VCaP (cell line): Measurements from ENCODE around the gene NR0B2.
"Not testable (repeated sequence)": the region's sequence is repeated elsewhere in the genome, so short reads cannot be mapped to it uniquely, and the experiment has no call there.

Experiments used
- H3K27ac ChIP-seq: fragments of 450-650 bp; 2 replicates; pipeline ENCODE4 v1.5.1; 2017
- CTCF ChIP-seq: fragments of 450-650 bp; conservative IDR thresholded peaks from 2 replicates; pipeline ENCODE4 v1.5.1; 2017; ENCODE audit warnings: mild to moderate bottlenecking, moderate library complexity

Gene NR0B2

GRCh38 chr1:26953374-26953773 lies 39.6 kb upstream of the NR0B2 start:
- TF ChIP-seq CTCF, result no peak
- H3K27ac ChIP-seq, result no peak overlapping the region

GRCh38 chr1:26951821-26952497 lies 38.2 kb upstream of the NR0B2 start:
- no peak for TF ChIP-seq CTCF
- H3K27ac ChIP-seq, result no peak overlapping the region

- no peak overlapping the region for H3K27ac ChIP-seq
- TF ChIP-seq CTCF, result no peak
Observed at GRCh38 chr1:26951216-26951615, 37.4 kb upstream of the NR0B2 start.

GRCh38 chr1:26950602-26951001 lies 36.8 kb upstream of the NR0B2 start:
- H3K27ac ChIP-seq, result no peak overlapping the region
- TF ChIP-seq CTCF, result no peak

- no peak for TF ChIP-seq CTCF
- H3K27ac ChIP-seq, result no peak overlapping the region
Observed at GRCh38 chr1:26949926-26950319, 36.1 kb upstream of the NR0B2 start.

- no peak for TF ChIP-seq CTCF
- no peak overlapping the region for H3K27ac ChIP-seq
Observed at GRCh38 chr1:26949266-26949925, 35.6 kb upstream of the NR0B2 start.

- H3K27ac ChIP-seq, result not testable (repeated sequence)
Observed at GRCh38 chr1:26948725-26949057, 34.9 kb upstream of the NR0B2 start.

- no peak overlapping the region for H3K27ac ChIP-seq
- TF ChIP-seq CTCF, result no peak
Observed at GRCh38 chr1:26946270-26946669, 32.5 kb upstream of the NR0B2 start.
